GM18526 (cell line): Measurements from ENCODE around the gene GJB4.

Source experiments
- POLR2A ChIP-seq: IDR thresholded peaks from 3 replicates; pipeline ENCODE4 v1.6.1; 2011; ENCODE audit not compliant: insufficient read length; ENCODE audit errors: extremely low read depth

The GJB4 gene

GRCh38 chr1:34800214-34800613, 40.7 kb downstream of the GJB4 start:
- no peak for TF ChIP-seq POLR2A

- TF ChIP-seq POLR2A = no peak
Measured at GRCh38 chr1:34803770-34804169, 44.2 kb downstream of the GJB4 start.

DNA sequence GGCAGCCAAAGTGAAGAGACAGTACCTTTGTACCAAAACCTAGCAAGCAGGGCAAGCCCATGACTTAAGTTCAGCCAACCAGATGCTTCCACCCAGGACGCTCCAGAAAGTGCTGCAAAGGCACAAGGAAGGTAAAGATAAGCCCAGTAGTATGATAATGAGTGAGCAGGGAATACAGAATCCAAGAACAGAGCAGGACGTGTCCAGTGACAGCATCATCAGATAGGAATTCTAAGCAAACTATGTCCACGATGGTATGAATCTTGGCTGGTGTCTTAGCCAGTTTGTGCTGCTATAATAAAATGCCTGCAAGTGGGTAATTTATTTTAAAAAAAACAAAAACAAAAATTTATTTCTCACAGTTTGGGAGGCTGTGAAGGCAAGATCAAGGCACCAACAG, 46.9 kb downstream of the GJB4 start:
- TF ChIP-seq POLR2A = no peak

GRCh38 chr1:34808051-34808810, 48.7 kb downstream of the GJB4 start:
- no peak for TF ChIP-seq POLR2A
